K562 (cell line): ENCODE measurements around the gene PSMA8. TPM values are rescaled to one million over a fixed set of nuclear protein-coding genes. Genes with fewer than 3 reads are reported as not detected.

Source experiments
- CHD1 ChIP-seq: fragments of 200-600 bp; sonication (generic); IDR thresholded peaks from one replicate; pipeline ENCODE4 v1.6.1; 2012; ENCODE audit warnings: mild to moderate bottlenecking, moderate library complexity, low read length, inconsistent platforms
- FOXP1 ChIP-seq: sonication (generic); formaldehyde crosslinking; IDR thresholded peaks from 2 replicates; pipeline ENCODE4 v1.8.0; 2022; ENCODE audit warnings: mild to moderate bottlenecking, missing genetic modification reagents
- HDAC2 ChIP-seq: fragments of 450-650 bp; IDR thresholded peaks from 2 replicates; pipeline ENCODE4 v1.6.1; 2016; ENCODE audit warnings: mild to moderate bottlenecking
- KDM1A ChIP-seq, 2 experiments: fragments of 450-650 bp; IDR thresholded peaks; 2 replicates each; pipeline ENCODE4 v1.6.1; 2016; ENCODE audit warnings: mild to moderate bottlenecking in 2 of 2
- NFIC ChIP-seq: fragments of 450-650 bp; IDR thresholded peaks from 2 replicates; pipeline ENCODE4 v1.6.1; 2017; ENCODE audit warnings: mild to moderate bottlenecking, inconsistent platforms
- TRIM28 ChIP-seq: fragments of 450-650 bp; IDR thresholded peaks from 2 replicates; pipeline ENCODE4 v1.6.1; 2017
- YY1 ChIP-seq, 3 experiments: IDR thresholded peaks; 2 replicates each; pipeline ENCODE4 v1.6.1; 2011; ENCODE audit warnings: low read length in 2 of 3, mild to moderate bottlenecking in 2 of 3, moderate library complexity in 2 of 3, borderline replicate concordance in 1 of 3, control low read depth in 1 of 3, low read depth in 1 of 3; ENCODE audit not compliant: insufficient read depth in 3 of 3, insufficient replicate concordance in 2 of 3, control insufficient read depth in 1 of 3, insufficient read length in 1 of 3; ENCODE audit errors: extremely low read depth in 1 of 3
- ZBED1 ChIP-seq: IDR thresholded peaks from 2 replicates; pipeline ENCODE4 v1.6.1; 2014
- ZBTB7A ChIP-seq: IDR thresholded peaks from 2 replicates; pipeline ENCODE4 v1.6.1; 2011; ENCODE audit warnings: low read depth, mild to moderate bottlenecking, low read length, moderate library complexity, borderline replicate concordance; ENCODE audit not compliant: control insufficient read depth
- ZNF224 ChIP-seq: sonication (generic); formaldehyde crosslinking; IDR thresholded peaks from 2 replicates; pipeline ENCODE4 v1.8.0; 2022; ENCODE audit warnings: mild to moderate bottlenecking, missing genetic modification reagents
- ZNF57 ChIP-seq: fragments of 450-650 bp; formaldehyde crosslinking; IDR thresholded peaks from 2 replicates; pipeline ENCODE4 v1.4.0; 2020; ENCODE audit warnings: mild to moderate bottlenecking, moderate library complexity
- ZNF717 ChIP-seq: fragments of 250-450 bp; sonication (Bioruptor Pico); IDR thresholded peaks from 2 replicates; pipeline ENCODE4 v1.5.0; 2021
- polyA plus RNA-seq, 8 experiments: library from polyadenylated mRNA; depleted of rRNA in 4 of 8; stranded (reverse) in 5 of 8; unstranded in 3 of 8; fragments of >200 nt; fragmentation: Nextera tagmentation in 2 of 8; fragmentation: Illumina TruSeq in 1 of 8; extraction: Ambion mirVana in 2 of 8; extraction: Trizol in 1 of 8; gene quantifications; 2 replicates each; pipeline versions ENCODE4 v1.2.1 to v1.2.3, GENCODE V29; 2011 to 2014; ENCODE audit warnings: inconsistent platforms in 1 of 8, missing spikeins in 1 of 8
- total RNA-seq, 7 experiments: library from RNA; depleted of rRNA in 6 of 7; stranded (reverse); fragments of >200 nt in 6 of 7; fragmentation: Illumina TruSeq in 2 of 7; extraction: Trizol in 2 of 7; gene quantifications; 2 replicates each; pipeline versions ENCODE4 v1.2.1 to v1.2.3, GENCODE V29; 2011 to 2021; ENCODE audit warnings: low replicate concordance in 1 of 7
- TF ChIP-seq, protein P1 (sequence below), 3 experiments: fragments of 200-800 bp in 1 of 3; fragments of 250-450 bp in 1 of 3; fragments of 450-650 bp in 1 of 3; sonication (Bioruptor Pico) in 1 of 3; sonication (Bioruptor generic) in 1 of 3; formaldehyde crosslinking in 1 of 3; IDR thresholded peaks; 2 replicates each; pipeline versions ENCODE4 v1.6.1 to v1.8.0; 2016 to 2022; ENCODE audit warnings: mild to moderate bottlenecking in 2 of 3, missing genetic modification characterization in 2 of 3, missing compliant biosample characterization in 1 of 3, moderate library complexity in 1 of 3
- TF ChIP-seq, protein P2 (sequence below), 2 experiments: fragments of 450-650 bp in 1 of 2; sonication (generic) in 1 of 2; formaldehyde crosslinking in 1 of 2; IDR thresholded peaks in 1 of 2; conservative IDR thresholded peaks in 1 of 2; 2 replicates each; pipeline versions ENCODE4 v1.6.1 to v1.8.1; 2016 to 2023; ENCODE audit warnings: mild to moderate bottlenecking in 2 of 2, moderate library complexity in 2 of 2, inconsistent platforms in 1 of 2, missing genetic modification reagents in 1 of 2
- TF ChIP-seq, protein P3 (sequence below), 2 experiments: fragments of 250-450 bp in 1 of 2; fragments of 450-650 bp in 1 of 2; sonication (Bioruptor Pico) in 1 of 2; IDR thresholded peaks; 2 replicates each; pipeline versions ENCODE4 v1.6.1 to v1.8.0; 2016 to 2021; ENCODE audit warnings: mild to moderate bottlenecking in 2 of 2, moderate library complexity in 2 of 2, missing compliant biosample characterization in 1 of 2, missing genetic modification characterization in 1 of 2
- TF ChIP-seq, protein P4 (sequence below): fragments of 250-450 bp; sonication (Bioruptor Pico); IDR thresholded peaks from 2 replicates; pipeline ENCODE4 v1.8.0; 2021; ENCODE audit warnings: mild to moderate bottlenecking, moderate library complexity
- TF ChIP-seq, protein P5 (sequence below): fragments of 450-650 bp; IDR thresholded peaks from 2 replicates; pipeline ENCODE4 v1.6.1; 2017; ENCODE audit warnings: mild to moderate bottlenecking, moderate library complexity

The PSMA8 gene
- total and polyA plus RNA-seq, 9 of the 15 experiments (the other 6 are each of a cell fraction or from before 2014, with no cell fraction given): not detected

DNA sequence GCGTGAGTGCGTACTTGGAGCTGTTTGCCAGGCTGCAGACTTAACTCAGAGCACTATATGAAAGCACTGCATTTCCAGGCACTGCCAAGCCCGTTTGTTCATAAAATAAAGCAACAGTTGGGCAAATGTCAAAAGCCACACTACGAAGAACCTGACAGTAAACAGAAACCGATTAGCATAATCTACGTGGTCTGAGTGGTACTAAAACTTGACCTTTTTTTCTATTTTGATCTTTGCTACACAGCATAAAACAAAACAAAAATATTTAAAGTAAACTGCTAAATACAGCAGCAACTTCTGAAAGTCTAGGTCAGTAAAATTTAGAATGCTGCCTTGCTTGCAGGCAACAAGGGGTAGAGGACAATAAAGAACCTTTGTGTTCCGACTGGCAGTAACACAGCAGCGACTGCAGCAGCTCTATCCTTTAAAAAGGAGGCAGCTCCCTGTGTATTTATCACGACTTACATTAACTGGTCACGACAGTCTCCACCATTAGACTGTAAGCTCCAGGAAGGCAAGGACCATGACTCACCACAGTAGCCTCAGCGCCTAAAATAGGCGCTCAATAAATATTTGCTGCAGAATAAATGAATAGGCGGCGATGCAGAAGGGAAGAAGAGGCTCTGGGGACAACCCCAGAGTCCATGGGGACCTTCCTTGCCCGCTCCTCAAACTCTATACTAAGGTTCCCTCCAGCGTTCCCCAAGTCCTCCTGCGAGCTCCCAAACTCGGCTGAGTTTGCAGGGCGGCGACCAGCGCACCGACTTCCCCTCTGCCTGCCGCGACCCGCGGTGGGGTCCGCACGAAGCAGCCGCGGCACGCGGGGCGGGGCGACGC is 44.2 kb upstream of the PSMA8 start (continued):
- TF ChIP-seq, protein P1, sequence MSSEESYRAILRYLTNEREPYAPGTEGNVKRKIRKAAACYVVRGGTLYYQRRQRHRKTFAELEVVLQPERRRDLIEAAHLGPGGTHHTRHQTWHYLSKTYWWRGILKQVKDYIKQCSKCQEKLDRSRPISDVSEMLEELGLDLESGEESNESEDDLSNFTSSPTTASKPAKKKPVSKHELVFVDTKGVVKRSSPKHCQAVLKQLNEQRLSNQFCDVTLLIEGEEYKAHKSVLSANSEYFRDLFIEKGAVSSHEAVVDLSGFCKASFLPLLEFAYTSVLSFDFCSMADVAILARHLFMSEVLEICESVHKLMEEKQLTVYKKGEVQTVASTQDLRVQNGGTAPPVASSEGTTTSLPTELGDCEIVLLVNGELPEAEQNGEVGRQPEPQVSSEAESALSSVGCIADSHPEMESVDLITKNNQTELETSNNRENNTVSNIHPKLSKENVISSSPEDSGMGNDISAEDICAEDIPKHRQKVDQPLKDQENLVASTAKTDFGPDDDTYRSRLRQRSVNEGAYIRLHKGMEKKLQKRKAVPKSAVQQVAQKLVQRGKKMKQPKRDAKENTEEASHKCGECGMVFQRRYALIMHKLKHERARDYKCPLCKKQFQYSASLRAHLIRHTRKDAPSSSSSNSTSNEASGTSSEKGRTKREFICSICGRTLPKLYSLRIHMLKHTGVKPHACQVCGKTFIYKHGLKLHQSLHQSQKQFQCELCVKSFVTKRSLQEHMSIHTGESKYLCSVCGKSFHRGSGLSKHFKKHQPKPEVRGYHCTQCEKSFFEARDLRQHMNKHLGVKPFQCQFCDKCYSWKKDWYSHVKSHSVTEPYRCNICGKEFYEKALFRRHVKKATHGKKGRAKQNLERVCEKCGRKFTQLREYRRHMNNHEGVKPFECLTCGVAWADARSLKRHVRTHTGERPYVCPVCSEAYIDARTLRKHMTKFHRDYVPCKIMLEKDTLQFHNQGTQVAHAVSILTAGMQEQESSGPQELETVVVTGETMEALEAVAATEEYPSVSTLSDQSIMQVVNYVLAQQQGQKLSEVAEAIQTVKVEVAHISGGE (CRISPR knock-in tag; IDR thresholded peaks at IDR 0.05): no peak
- TF ChIP-seq ZBED1 (peak; percentile 99), YY1 (IDR thresholded peaks at IDR 0.05; ENCODE audit: borderline replicate concordance in 1 of 3, control insufficient read depth in 1 of 3, extremely low read depth in 1 of 3, insufficient read depth in 3 of 3, insufficient read length in 1 of 3, insufficient replicate concordance in 2 of 3, low read depth in 1 of 3, low read length in 2 of 3) (peak in 1 of 3 experiments; percentile 20), CHD1 (peak; percentile 60), KDM1A (IDR thresholded peaks at IDR 0.05) (no peak), ZNF717 (CRISPR knock-in tag) (no peak), ZNF224 (CRISPR knock-in tag) (0 out of 2 replicates have a peak, but pooled peaks have one; percentile 40), ZBTB7A (peak; percentile 93; the same call in 1 of the 2 replicates), HDAC2 (peak; percentile 11; the same call in 1 of the 2 replicates), TRIM28 (peak; percentile 72; the same call in 1 of the 2 replicates), ZNF57 (CRISPR knock-in tag) (no peak), FOXP1 (CRISPR knock-in tag) (peak; percentile 77; the same call in 1 of the 2 replicates), NFIC (no peak)
- TF ChIP-seq, protein P2, sequence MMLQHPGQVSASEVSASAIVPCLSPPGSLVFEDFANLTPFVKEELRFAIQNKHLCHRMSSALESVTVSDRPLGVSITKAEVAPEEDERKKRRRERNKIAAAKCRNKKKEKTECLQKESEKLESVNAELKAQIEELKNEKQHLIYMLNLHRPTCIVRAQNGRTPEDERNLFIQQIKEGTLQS (IDR thresholded peaks at IDR 0.05): peak; percentile 81
- TF ChIP-seq, protein P2 (CRISPR knock-in tag; conservative IDR thresholded peaks at IDR 0.05): no peak
- TF ChIP-seq, protein P3, sequence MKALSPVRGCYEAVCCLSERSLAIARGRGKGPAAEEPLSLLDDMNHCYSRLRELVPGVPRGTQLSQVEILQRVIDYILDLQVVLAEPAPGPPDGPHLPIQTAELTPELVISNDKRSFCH (CRISPR knock-in tag; IDR thresholded peaks at IDR 0.05): no peak
- TF ChIP-seq, protein P3 (tag; IDR thresholded peaks at IDR 0.05): 0 out of 2 replicates have a peak, but pooled peaks have one; percentile 13
- TF ChIP-seq, protein P4, sequence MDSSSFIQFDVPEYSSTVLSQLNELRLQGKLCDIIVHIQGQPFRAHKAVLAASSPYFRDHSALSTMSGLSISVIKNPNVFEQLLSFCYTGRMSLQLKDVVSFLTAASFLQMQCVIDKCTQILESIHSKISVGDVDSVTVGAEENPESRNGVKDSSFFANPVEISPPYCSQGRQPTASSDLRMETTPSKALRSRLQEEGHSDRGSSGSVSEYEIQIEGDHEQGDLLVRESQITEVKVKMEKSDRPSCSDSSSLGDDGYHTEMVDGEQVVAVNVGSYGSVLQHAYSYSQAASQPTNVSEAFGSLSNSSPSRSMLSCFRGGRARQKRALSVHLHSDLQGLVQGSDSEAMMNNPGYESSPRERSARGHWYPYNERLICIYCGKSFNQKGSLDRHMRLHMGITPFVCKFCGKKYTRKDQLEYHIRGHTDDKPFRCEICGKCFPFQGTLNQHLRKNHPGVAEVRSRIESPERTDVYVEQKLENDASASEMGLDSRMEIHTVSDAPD: no peak
- TF ChIP-seq, protein P5, sequence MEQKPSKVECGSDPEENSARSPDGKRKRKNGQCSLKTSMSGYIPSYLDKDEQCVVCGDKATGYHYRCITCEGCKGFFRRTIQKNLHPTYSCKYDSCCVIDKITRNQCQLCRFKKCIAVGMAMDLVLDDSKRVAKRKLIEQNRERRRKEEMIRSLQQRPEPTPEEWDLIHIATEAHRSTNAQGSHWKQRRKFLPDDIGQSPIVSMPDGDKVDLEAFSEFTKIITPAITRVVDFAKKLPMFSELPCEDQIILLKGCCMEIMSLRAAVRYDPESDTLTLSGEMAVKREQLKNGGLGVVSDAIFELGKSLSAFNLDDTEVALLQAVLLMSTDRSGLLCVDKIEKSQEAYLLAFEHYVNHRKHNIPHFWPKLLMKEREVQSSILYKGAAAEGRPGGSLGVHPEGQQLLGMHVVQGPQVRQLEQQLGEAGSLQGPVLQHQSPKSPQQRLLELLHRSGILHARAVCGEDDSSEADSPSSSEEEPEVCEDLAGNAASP: no peak
